Measurements from ENCODE around the gene ETS2. TPM values are rescaled to one million over a fixed set of nuclear protein-coding genes. Genes with fewer than 3 reads are reported as not detected.

The ETS2 gene
- total and polyA plus RNA-seq, 2 experiments from 2014 or later = 19.5 to 36.8 TPM

DNA sequence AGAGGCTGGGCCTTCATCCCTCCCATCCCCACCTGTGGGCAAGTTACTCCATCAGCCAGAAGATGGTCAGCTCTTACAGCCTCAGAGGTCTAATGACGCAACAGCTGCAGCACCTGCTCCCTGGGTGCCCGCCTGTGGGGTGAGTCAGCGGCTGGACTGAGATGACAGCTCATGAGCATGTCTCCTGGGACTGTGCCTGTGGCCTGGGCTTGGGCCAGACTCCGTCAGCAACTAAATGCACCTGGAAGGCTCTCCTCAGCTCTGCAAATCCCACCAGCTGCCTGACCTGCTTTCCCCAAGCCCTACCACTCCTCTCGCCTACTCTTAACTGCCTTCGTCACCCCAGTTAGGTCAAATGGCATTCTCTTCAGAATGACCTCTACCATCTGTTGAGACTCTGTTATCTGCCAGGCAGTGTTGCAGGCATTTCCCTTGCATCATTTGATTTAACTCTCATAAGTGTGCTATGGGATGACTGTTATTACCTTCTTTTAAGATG is 47.7 kb downstream of the ETS2 start:
- H3K27ac ChIP-seq (ENCODE audit: low read depth) = no peak overlapping the region
- H3K4me2 ChIP-seq = no peak overlapping the region
- no peak overlapping the region for H3K4me3 Mint-ChIP-seq
- H3K27me3 ChIP-seq (ENCODE audit: insufficient read depth) = no peaks in the 10 kb centered on the region
- H3K36me3 ChIP-seq (ENCODE audit: insufficient read depth) = no peaks in the 10 kb centered on the region
- H3K4me1 Mint-ChIP-seq = no peaks in the 10 kb centered on the region
- DNase-seq (ENCODE audit: low spot score) = no peak
- H3K36me3 Mint-ChIP-seq (ENCODE audit: low read depth) = no peaks in the 10 kb centered on the region
- no peaks in the 10 kb centered on the region for H3K79me2 ChIP-seq (replicated peaks; ENCODE audit: insufficient read depth)
- no peak overlapping the region for H3K4me3 ChIP-seq
- TF ChIP-seq ZNF331 (CRISPR knock-in tag; IDR thresholded peaks at IDR 0.05; ENCODE audit: low read depth) (no peak), EZH2 (IDR thresholded peaks at IDR 0.05; ENCODE audit: low read depth, unreplicated experiment) (no peak), ZNF114 (CRISPR knock-in tag; IDR thresholded peaks at IDR 0.05) (no peak), JUNB (IDR thresholded peaks at IDR 0.05; ENCODE audit: unreplicated experiment) (no peak), CREB1 (CRISPR knock-in tag; IDR thresholded peaks at IDR 0.05; ENCODE audit: low read depth) (no peak), NANOG (IDR thresholded peaks at IDR 0.05; ENCODE audit: borderline replicate concordance) (no peak), STAT1 (IDR thresholded peaks at IDR 0.05; ENCODE audit: unreplicated experiment) (no peak)
- TF ChIP-seq, protein P1, sequence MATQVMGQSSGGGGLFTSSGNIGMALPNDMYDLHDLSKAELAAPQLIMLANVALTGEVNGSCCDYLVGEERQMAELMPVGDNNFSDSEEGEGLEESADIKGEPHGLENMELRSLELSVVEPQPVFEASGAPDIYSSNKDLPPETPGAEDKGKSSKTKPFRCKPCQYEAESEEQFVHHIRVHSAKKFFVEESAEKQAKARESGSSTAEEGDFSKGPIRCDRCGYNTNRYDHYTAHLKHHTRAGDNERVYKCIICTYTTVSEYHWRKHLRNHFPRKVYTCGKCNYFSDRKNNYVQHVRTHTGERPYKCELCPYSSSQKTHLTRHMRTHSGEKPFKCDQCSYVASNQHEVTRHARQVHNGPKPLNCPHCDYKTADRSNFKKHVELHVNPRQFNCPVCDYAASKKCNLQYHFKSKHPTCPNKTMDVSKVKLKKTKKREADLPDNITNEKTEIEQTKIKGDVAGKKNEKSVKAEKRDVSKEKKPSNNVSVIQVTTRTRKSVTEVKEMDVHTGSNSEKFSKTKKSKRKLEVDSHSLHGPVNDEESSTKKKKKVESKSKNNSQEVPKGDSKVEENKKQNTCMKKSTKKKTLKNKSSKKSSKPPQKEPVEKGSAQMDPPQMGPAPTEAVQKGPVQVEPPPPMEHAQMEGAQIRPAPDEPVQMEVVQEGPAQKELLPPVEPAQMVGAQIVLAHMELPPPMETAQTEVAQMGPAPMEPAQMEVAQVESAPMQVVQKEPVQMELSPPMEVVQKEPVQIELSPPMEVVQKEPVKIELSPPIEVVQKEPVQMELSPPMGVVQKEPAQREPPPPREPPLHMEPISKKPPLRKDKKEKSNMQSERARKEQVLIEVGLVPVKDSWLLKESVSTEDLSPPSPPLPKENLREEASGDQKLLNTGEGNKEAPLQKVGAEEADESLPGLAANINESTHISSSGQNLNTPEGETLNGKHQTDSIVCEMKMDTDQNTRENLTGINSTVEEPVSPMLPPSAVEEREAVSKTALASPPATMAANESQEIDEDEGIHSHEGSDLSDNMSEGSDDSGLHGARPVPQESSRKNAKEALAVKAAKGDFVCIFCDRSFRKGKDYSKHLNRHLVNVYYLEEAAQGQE (IDR thresholded peaks at IDR 0.05; ENCODE audit: unreplicated experiment) = no peak
- TF ChIP-seq, protein P2, sequence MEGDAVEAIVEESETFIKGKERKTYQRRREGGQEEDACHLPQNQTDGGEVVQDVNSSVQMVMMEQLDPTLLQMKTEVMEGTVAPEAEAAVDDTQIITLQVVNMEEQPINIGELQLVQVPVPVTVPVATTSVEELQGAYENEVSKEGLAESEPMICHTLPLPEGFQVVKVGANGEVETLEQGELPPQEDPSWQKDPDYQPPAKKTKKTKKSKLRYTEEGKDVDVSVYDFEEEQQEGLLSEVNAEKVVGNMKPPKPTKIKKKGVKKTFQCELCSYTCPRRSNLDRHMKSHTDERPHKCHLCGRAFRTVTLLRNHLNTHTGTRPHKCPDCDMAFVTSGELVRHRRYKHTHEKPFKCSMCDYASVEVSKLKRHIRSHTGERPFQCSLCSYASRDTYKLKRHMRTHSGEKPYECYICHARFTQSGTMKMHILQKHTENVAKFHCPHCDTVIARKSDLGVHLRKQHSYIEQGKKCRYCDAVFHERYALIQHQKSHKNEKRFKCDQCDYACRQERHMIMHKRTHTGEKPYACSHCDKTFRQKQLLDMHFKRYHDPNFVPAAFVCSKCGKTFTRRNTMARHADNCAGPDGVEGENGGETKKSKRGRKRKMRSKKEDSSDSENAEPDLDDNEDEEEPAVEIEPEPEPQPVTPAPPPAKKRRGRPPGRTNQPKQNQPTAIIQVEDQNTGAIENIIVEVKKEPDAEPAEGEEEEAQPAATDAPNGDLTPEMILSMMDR (conservative IDR thresholded peaks at IDR 0.05; ENCODE audit: low read depth in 2 of 2) = no peak
- 0 out of 2 replicates have a peak, but pooled peaks cover 4% of the 10 kb centered on the region for H3K9me2 ChIP-seq (ENCODE audit: insufficient read depth)
- H3F3A ChIP-seq (replicated peaks; ENCODE audit: low read depth) = no peaks in the 10 kb centered on the region
- no peak overlapping the region for H3K27ac Mint-ChIP-seq
- no peak for ATAC-seq
- H3K9me3 Mint-ChIP-seq = no peaks in the 10 kb centered on the region; the same call in 1 of the 3 replicates
- no peaks in the 10 kb centered on the region for H3K4me1 ChIP-seq (ENCODE audit: insufficient read depth)
- no peaks in the 10 kb centered on the region for H4K20me1 ChIP-seq (replicated peaks; ENCODE audit: insufficient read depth)
- H2AFZ ChIP-seq = no peak overlapping the region
- H3K27me3 Mint-ChIP-seq (ENCODE audit: insufficient read depth, low read depth, poor library complexity) = no peaks in the 10 kb centered on the region

GRCh38 chr21:38857152-38857825 is 51.6 kb downstream of the ETS2 start:
- Histone ChIP-seq H3K9me2 (ENCODE audit: insufficient read depth) (0 out of 2 replicates have a peak, but pooled peaks cover 4% of the 10 kb centered on the region), H3K36me3 (ENCODE audit: insufficient read depth) (no peaks in the 10 kb centered on the region), H3K4me1 (ENCODE audit: insufficient read depth) (no peaks in the 10 kb centered on the region), H3F3A (replicated peaks; ENCODE audit: low read depth) (no peaks in the 10 kb centered on the region), H4K20me1 (replicated peaks; ENCODE audit: insufficient read depth) (no peaks in the 10 kb centered on the region), H3K27ac (ENCODE audit: low read depth) (no peak overlapping the region), H3K4me2 (no peak overlapping the region), H3K4me3 (no peak overlapping the region), H3K79me2 (replicated peaks; ENCODE audit: insufficient read depth) (no peaks in the 10 kb centered on the region), H2AFZ (no peak overlapping the region), H3K27me3 (ENCODE audit: insufficient read depth) (no peaks in the 10 kb centered on the region)
- H3K36me3 Mint-ChIP-seq (ENCODE audit: low read depth) = no peaks in the 10 kb centered on the region
- ATAC-seq (peak; percentile 40; the same call in 2 of the 3 replicates), DNase-seq (ENCODE audit: low spot score) (no peak)
- no peak overlapping the region; the same call in 1 of the 2 replicates for H3K27ac Mint-ChIP-seq
- no peaks in the 10 kb centered on the region for H3K27me3 Mint-ChIP-seq (ENCODE audit: insufficient read depth, low read depth, poor library complexity)
- no peaks in the 10 kb centered on the region; the same call in 2 of the 3 replicates for H3K4me1 Mint-ChIP-seq
- no peaks in the 10 kb centered on the region; the same call in 2 of the 3 replicates for H3K9me3 Mint-ChIP-seq
- H3K4me3 Mint-ChIP-seq = no peak overlapping the region
- TF ChIP-seq EZH2 (IDR thresholded peaks at IDR 0.05; ENCODE audit: low read depth, unreplicated experiment) (no peak), EZH2phosphoT487 (IDR thresholded peaks at IDR 0.05; ENCODE audit: unreplicated experiment) (no peak)

Data from GM23338 (cell line).